ENCODE results near the gene MRGPRF.

MRGPRF gene

GRCh38 chr11:69041516-69041915 is 28.5 kb upstream of the MRGPRF start:
- TF ChIP-seq ZNF341 (tag by site-specific recombination; IDR thresholded peaks at IDR 0.05; ENCODE audit: low read depth) (no peak), ZNF561 (tag by site-specific recombination; IDR thresholded peaks at IDR 0.05; ENCODE audit: borderline replicate concordance) (no peak), ZNF664 (tag by site-specific recombination; IDR thresholded peaks at IDR 0.05) (no peak), REST (tag by site-specific recombination; IDR thresholded peaks at IDR 0.05) (no peak), SP2 (tag by site-specific recombination; IDR thresholded peaks at IDR 0.05) (no peak), HOXC10 (CRISPR knock-in tag; IDR thresholded peaks at IDR 0.05) (no peak), TCF7L2 (IDR thresholded peaks at IDR 0.05; ENCODE audit: borderline replicate concordance, low read depth, low read length) (no peak), SALL2 (tag by site-specific recombination; IDR thresholded peaks at IDR 0.05; ENCODE audit: borderline replicate concordance) (no peak), PBX3 (CRISPR knock-in tag; IDR thresholded peaks at IDR 0.05) (no peak), ZNF529 (tag by site-specific recombination; IDR thresholded peaks at IDR 0.05; ENCODE audit: insufficient replicate concordance) (no peak), ZBTB44 (tag by site-specific recombination; IDR thresholded peaks at IDR 0.05) (no peak), ZBTB48 (tag by site-specific recombination; IDR thresholded peaks at IDR 0.05) (no peak), WT1 (tag by site-specific recombination; IDR thresholded peaks at IDR 0.05) (no peak), ZNF707 (tag by site-specific recombination; IDR thresholded peaks at IDR 0.05) (no peak), GLI2 (tag by site-specific recombination; IDR thresholded peaks at IDR 0.05; ENCODE audit: borderline replicate concordance, low read depth) (no peak), ZNF626 (tag by site-specific recombination; IDR thresholded peaks at IDR 0.05) (no peak), ZFP37 (tag by site-specific recombination; IDR thresholded peaks at IDR 0.05) (no peak), IKZF3 (tag by site-specific recombination; IDR thresholded peaks at IDR 0.05) (no peak)

GRCh38 chr11:69040581-69041260 is 27.7 kb upstream of the MRGPRF start:
- Histone ChIP-seq H3K36me3 (ENCODE audit: control insufficient read depth in 2 of 2, insufficient read depth in 1 of 2, low read length in 2 of 2) (no peaks in the 10 kb centered on the region), H3K4me1 (ENCODE audit: control insufficient read depth, insufficient read depth, low read length) (no peaks in the 10 kb centered on the region), H3K9me3 (ENCODE audit: control insufficient read depth, insufficient read depth, low read depth, low read length) (no peaks in the 10 kb centered on the region), H3K4me3 (ENCODE audit: low read depth, low read length) (no peak overlapping the region), H3K27ac (ENCODE audit: extremely low read depth, low read depth, low read length) (no peak overlapping the region)
- TF ChIP-seq KLF9 (tag by site-specific recombination; IDR thresholded peaks at IDR 0.05; ENCODE audit: low read depth) (no peak), ZNF398 (tag by site-specific recombination; IDR thresholded peaks at IDR 0.05) (0 out of 2 replicates have a peak, but pooled peaks have one; percentile 24)
- POLR2A ChIA-PET = no interaction called here
- CTCF ChIA-PET = no interaction called here

More at GRCh38 chr11:69041516-69041915, 28.5 kb upstream of the MRGPRF start:
- no peaks in the 10 kb centered on the region for H3K9me3 ChIP-seq (ENCODE audit: control insufficient read depth, insufficient read depth, low read depth, low read length)
- POLR2A ChIA-PET = no interaction called here
- no peak overlapping the region for H3K27ac ChIP-seq (ENCODE audit: extremely low read depth, low read depth, low read length)
- no peaks in the 10 kb centered on the region for H3K36me3 ChIP-seq (ENCODE audit: control insufficient read depth in 2 of 2, insufficient read depth in 1 of 2, low read length in 2 of 2)
- H3K4me1 ChIP-seq (ENCODE audit: control insufficient read depth, insufficient read depth, low read length) = no peaks in the 10 kb centered on the region
- no peak overlapping the region for H3K4me3 ChIP-seq (ENCODE audit: low read depth, low read length)
- CTCF ChIA-PET = no interaction called here
